Measurements from ENCODE around the gene GREB1L. TPM values are rescaled to one million over a fixed set of nuclear protein-coding genes. Genes with fewer than 3 reads are reported as not detected.

GREB1L gene
- total and polyA plus RNA-seq, 2 of the 13 experiments (the other 11 are each of a cell fraction or from before 2014, with no cell fraction given) = 0.17 to 0.66 TPM

- intact Hi-C loops (cut with micrococcal nuclease; ENCODE audit: unreplicated experiment) = no loop called here
- no peak overlapping the region for H3K4me3 ChIP-seq (replicated peaks in 1 of 3; ENCODE audit: insufficient read depth in 1 of 3, low read depth in 2 of 3, low read length in 3 of 3)
- WGBS (ENCODE audit: low lambda C conversion rate) = 34% methylated on average over 4 of the region's 4 CpGs
- FAIRE-seq = no peak
- H3K27ac ChIP-seq (ENCODE audit: extremely low read length, insufficient read depth, low read length) = no peak overlapping the region
- no peak overlapping the region for H3K9ac ChIP-seq (ENCODE audit: insufficient read depth, low read depth, low read length)
- H3K79me2 ChIP-seq (ENCODE audit: insufficient read depth, low read length) = no peaks in the 10 kb centered on the region
- TF ChIP-seq CSRNP1 (CRISPR knock-in tag; IDR thresholded peaks at IDR 0.05) = no peak
- no peaks in the 10 kb centered on the region for H3K9me3 ChIP-seq (ENCODE audit: low read length)
- no peaks in the 10 kb centered on the region; a peak in 1 of 5 replicates for H3K27me3 ChIP-seq (ENCODE audit: control insufficient read depth in 1 of 2, insufficient read depth in 2 of 2, low read length in 2 of 2)
- no TSS peak for BruUV-seq (replicated peaks)
- no peaks in the 10 kb centered on the region for H3K36me3 ChIP-seq (replicated peaks in 1 of 2; ENCODE audit: control insufficient read depth in 1 of 2, insufficient read depth in 2 of 2, low read length in 2 of 2)
- no peaks in the 10 kb centered on the region for H4K20me1 ChIP-seq (ENCODE audit: insufficient read depth, low read length)
- no peak overlapping the region for H3K4me2 ChIP-seq (ENCODE audit: low read depth, low read length)
- ATAC-seq = no peak
- in situ Hi-C loops (cut with HindIII; ENCODE audit: extremely low pct_ligation_motif_present, low pct_unique_long_range_greater_than_20kb) = no loop called here
- ChIA-PET POLR2A (no interaction called here), CTCF (ENCODE audit: low intra/inter-chr PET ratio, low total read pairs) (interaction anchor here (0.7 kb wide), 1 partner anchor 366 kb away, joined by 3 read pairs; no protein-coding TSS in a partner anchor)
- peaks cover 8% of the 10 kb centered on the region for H3K4me1 ChIP-seq (ENCODE audit: insufficient read depth, low read length)
- DNase-seq (ENCODE audit: low spot score) = no peak
- H2AFZ ChIP-seq (ENCODE audit: low read length) = no peak overlapping the region
These were observed 248.7 kb downstream of the GREB1L start for GRCh38 chr18:21490748-21491147.

GRCh38 chr18:21496277-21496835 is 254.3 kb downstream of the GREB1L start:
- 0% methylated on average over 12 of the region's 12 CpGs for WGBS (ENCODE audit: low lambda C conversion rate)
- CTCF ChIA-PET (ENCODE audit: low intra/inter-chr PET ratio, low total read pairs) = no interaction called here
- no peak for TF ChIP-seq PLRG1 (conservative IDR thresholded peaks at IDR 0.05)
- peak; percentile 12; the same call in 1 of the 2 replicates for TF ChIP-seq SAP130 (CRISPR knock-in tag; IDR thresholded peaks at IDR 0.05; ENCODE audit: low read depth)
- TF ChIP-seq MNT (IDR thresholded peaks at IDR 0.05) = no peak
- no peak for TF ChIP-seq ZNF615 (CRISPR knock-in tag; IDR thresholded peaks at IDR 0.05; ENCODE audit: borderline replicate concordance)
- no peak for TF ChIP-seq CENPX (CRISPR knock-in tag; IDR thresholded peaks at IDR 0.05)
- TF ChIP-seq ZFAT (CRISPR knock-in tag; conservative IDR thresholded peaks at IDR 0.05) = no peak
- TF ChIP-seq ZBTB42 (CRISPR knock-in tag; IDR thresholded peaks at IDR 0.05) = no peak
- TF ChIP-seq ZNF746 (CRISPR knock-in tag; IDR thresholded peaks at IDR 0.05) = no peak
- TF ChIP-seq CC2D1A (CRISPR knock-in tag; IDR thresholded peaks at IDR 0.05) = no peak
- no peak for TF ChIP-seq CCAR2 (optimal IDR thresholded peaks at IDR 0.05; ENCODE audit: low read depth, low read length)
- no peak for TF ChIP-seq ZBTB44 (CRISPR knock-in tag; IDR thresholded peaks at IDR 0.05)
- TF ChIP-seq RFX3 (CRISPR knock-in tag; IDR thresholded peaks at IDR 0.05) = no peak
- no peak for TF ChIP-seq MED1 (CRISPR knock-in tag; IDR thresholded peaks at IDR 0.05)
- TF ChIP-seq BORCS8-MEF2B (CRISPR knock-in tag; IDR thresholded peaks at IDR 0.05) = no peak

More at GRCh38 chr18:21496277-21496835, 254.3 kb downstream of the GREB1L start:
- no peaks in the 10 kb centered on the region for H3K27me3 ChIP-seq (ENCODE audit: control insufficient read depth in 1 of 2, insufficient read depth in 2 of 2, low read length in 2 of 2)
- peak overlapping the region; percentile 67 for H3K4me2 ChIP-seq (ENCODE audit: low read depth, low read length)
- peak overlapping the region; percentile 51 for H2AFZ ChIP-seq (ENCODE audit: low read length)
- peak; percentile 50 for FAIRE-seq
- H3K36me3 ChIP-seq (replicated peaks in 1 of 2; ENCODE audit: control insufficient read depth in 1 of 2, insufficient read depth in 2 of 2, low read length in 2 of 2) = no peaks in the 10 kb centered on the region
- no peaks in the 10 kb centered on the region for H3K79me2 ChIP-seq (ENCODE audit: insufficient read depth, low read length)
- H4K20me1 ChIP-seq (ENCODE audit: insufficient read depth, low read length) = no peaks in the 10 kb centered on the region
- intact Hi-C loops (cut with micrococcal nuclease; ENCODE audit: unreplicated experiment) = no loop called here
- DNase-seq (ENCODE audit: low spot score) = peak; percentile 52
- H3K27ac ChIP-seq (ENCODE audit: extremely low read length, insufficient read depth, low read length) = no peak overlapping the region
- H3K9me3 ChIP-seq (ENCODE audit: low read length) = no peaks in the 10 kb centered on the region
- H3K4me1 ChIP-seq (ENCODE audit: insufficient read depth, low read length) = peaks cover 40% of the 10 kb centered on the region
- H3K4me3 ChIP-seq (replicated peaks in 1 of 3; ENCODE audit: insufficient read depth in 1 of 3, low read depth in 2 of 3, low read length in 3 of 3) = peak overlapping the region in 2 of 3 experiments; percentile 10 to 52; a peak in 1 of 6 replicates
- in situ Hi-C loops (cut with HindIII; ENCODE audit: extremely low pct_ligation_motif_present, low pct_unique_long_range_greater_than_20kb) = no loop called here
- H3K9ac ChIP-seq (ENCODE audit: insufficient read depth, low read depth, low read length) = no peak overlapping the region
- ATAC-seq = peak; percentile 78
- POLR2A ChIA-PET = interaction anchor here (1.3 kb wide), 1 partner anchor 104 kb away, joined by 3 read pairs; the partner anchor contains the start of gene ESCO1
- no TSS peak for BruUV-seq (replicated peaks)

All from HepG2 (cell line).